NB4 (cell line): Measurements from ENCODE around the gene GH2.

Experiments
- DNase-seq: peaks from one replicate; pipeline ENCODE4 v3.0.0; 2010; ENCODE audit warnings: low read depth
- H3K4me3 ChIP-seq: one replicate; pipeline ENCODE4 v1.5.1; 2011; ENCODE audit warnings: mild to moderate bottlenecking, low read depth, low read length, moderate library complexity
- MAX ChIP-seq: IDR thresholded peaks from 2 replicates; pipeline ENCODE4 v1.6.1; 2011; ENCODE audit warnings: low read depth, low read length
- MYC ChIP-seq: IDR thresholded peaks from 2 replicates; pipeline ENCODE4 v1.6.1; 2011; ENCODE audit warnings: low read depth, low read length
- POLR2A ChIP-seq: IDR thresholded peaks from 2 replicates; pipeline ENCODE4 v1.6.1; 2011; ENCODE audit warnings: mild to moderate bottlenecking; ENCODE audit not compliant: insufficient read length; ENCODE audit errors: extremely low read depth
- TF ChIP-seq, protein P1 (sequence below): IDR thresholded peaks from one replicate; pipeline ENCODE4 v1.5.1; 2012; ENCODE audit warnings: low read depth, low read length

GH2 gene

DNA sequence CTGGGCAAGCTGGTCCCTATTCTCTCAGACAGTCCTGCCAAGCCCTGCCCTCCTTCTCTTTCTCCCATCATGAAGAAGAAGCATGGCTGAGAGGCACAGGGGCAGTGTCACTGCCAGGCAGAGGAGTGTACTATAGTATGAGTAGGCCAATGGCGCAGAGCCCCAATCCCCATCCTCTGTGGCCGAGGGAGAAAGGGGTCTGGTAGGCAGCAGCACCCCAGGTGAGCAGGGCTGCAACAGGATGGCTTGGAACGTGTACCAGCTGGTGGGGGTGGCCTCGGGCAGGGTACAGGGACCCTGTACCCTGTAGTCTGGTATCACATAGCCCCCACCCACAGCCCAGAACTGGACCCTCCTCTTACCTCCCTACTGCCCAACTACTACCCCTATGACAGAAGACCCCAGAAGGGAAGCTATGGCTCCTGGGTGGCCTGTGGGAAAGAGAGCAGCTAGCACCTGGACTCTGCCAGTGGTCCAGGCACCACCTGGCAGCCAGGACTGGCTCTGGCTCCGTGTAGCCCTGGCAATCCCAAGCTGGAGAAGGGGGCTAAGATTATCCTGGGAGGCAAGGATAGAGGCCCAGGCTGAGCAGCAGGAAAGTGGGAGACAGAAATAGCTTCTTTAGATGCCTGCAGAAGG lies 43.7 kb downstream of the GH2 start:
- DNase-seq: no peak
- H3K4me3 ChIP-seq: no peak overlapping the region
- TF ChIP-seq, protein P1, sequence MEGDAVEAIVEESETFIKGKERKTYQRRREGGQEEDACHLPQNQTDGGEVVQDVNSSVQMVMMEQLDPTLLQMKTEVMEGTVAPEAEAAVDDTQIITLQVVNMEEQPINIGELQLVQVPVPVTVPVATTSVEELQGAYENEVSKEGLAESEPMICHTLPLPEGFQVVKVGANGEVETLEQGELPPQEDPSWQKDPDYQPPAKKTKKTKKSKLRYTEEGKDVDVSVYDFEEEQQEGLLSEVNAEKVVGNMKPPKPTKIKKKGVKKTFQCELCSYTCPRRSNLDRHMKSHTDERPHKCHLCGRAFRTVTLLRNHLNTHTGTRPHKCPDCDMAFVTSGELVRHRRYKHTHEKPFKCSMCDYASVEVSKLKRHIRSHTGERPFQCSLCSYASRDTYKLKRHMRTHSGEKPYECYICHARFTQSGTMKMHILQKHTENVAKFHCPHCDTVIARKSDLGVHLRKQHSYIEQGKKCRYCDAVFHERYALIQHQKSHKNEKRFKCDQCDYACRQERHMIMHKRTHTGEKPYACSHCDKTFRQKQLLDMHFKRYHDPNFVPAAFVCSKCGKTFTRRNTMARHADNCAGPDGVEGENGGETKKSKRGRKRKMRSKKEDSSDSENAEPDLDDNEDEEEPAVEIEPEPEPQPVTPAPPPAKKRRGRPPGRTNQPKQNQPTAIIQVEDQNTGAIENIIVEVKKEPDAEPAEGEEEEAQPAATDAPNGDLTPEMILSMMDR: no peak
- TF ChIP-seq POLR2A (no peak), MAX (no peak), MYC (no peak)

- H3K4me3 ChIP-seq: no peak overlapping the region
- DNase-seq: no peak
These were observed 44.3 kb downstream of the GH2 start for GRCh38 chr17:63837480-63837879.

GRCh38 chr17:63836811-63837210 lies 44.9 kb downstream of the GH2 start:
- DNase-seq: no peak
- no peak overlapping the region for H3K4me3 ChIP-seq
- TF ChIP-seq MAX (no peak), MYC (no peak), POLR2A (no peak)
- TF ChIP-seq, protein P1: no peak

More at GRCh38 chr17:63837480-63837879, 44.3 kb downstream of the GH2 start:
- no peak for TF ChIP-seq MYC
- no peak for TF ChIP-seq POLR2A
- TF ChIP-seq, protein P1: no peak
- no peak for TF ChIP-seq MAX

GRCh38 chr17:63835167-63835720 lies 46.5 kb downstream of the GH2 start:
- no peak overlapping the region for H3K4me3 ChIP-seq
- TF ChIP-seq MAX (no peak), MYC (no peak), POLR2A (no peak)
- TF ChIP-seq, protein P1: no peak
- no peak for DNase-seq

GRCh38 chr17:63834431-63835166 lies 47.1 kb downstream of the GH2 start:
- peak; percentile 87 for DNase-seq
- TF ChIP-seq, protein P1: peak; percentile 70
- TF ChIP-seq MYC (peak; percentile 75), MAX (peak; percentile 68), POLR2A (no peak)
- no peak overlapping the region for H3K4me3 ChIP-seq
